ENCODE data around the gene IFIT3.

DNA sequence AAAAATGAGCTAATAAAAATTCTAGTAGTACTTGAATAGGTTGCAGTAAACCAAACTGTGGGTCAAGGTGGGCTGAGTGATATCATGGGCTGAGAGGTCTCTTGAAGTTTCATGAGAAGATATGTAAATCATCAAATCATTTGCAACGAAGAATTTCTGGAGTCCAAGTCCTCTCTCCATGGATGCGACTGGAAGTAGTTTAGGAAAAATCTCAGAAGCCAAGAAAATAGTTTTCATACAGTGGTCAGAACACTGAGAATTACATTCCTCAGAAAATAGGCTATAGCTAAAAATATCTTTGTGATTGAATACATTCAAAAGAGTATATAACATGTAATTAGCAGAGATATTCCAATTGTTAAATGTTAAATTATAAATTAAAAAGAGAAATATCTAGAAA is 61.0 kb downstream of the IFIT3 start:
- TF ChIP-seq EZH2 (IDR thresholded peaks at IDR 0.05): no peak
- TF ChIP-seq POLR2AphosphoS5 (IDR thresholded peaks at IDR 0.05; ENCODE audit: borderline replicate concordance, low read depth, low read length): no peak
